GM12878 (cell line): Measurements from ENCODE around the gene CARD11.

Source experiments
- MLLT1 ChIP-seq: fragments of 450-650 bp; IDR thresholded peaks from 2 replicates; pipeline ENCODE4 v1.6.1; 2016; ENCODE audit warnings: mild to moderate bottlenecking
- MXI1 ChIP-seq: fragments of 150-350 bp; IDR thresholded peaks from 2 replicates; pipeline ENCODE4 v1.6.1; 2011; ENCODE audit warnings: low read depth, mild to moderate bottlenecking, inconsistent platforms, low read length, improper control_type of control experiment
- SMC3 ChIP-seq: IDR thresholded peaks from 2 replicates; pipeline ENCODE4 v1.6.1; 2011; ENCODE audit warnings: low read length, improper control_type of control experiment, borderline replicate concordance
- SUZ12 ChIP-seq: fragments of 200-600 bp; sonication (generic); IDR thresholded peaks from one replicate; pipeline ENCODE4 v1.6.1; 2018; ENCODE audit warnings: antibody characterized with exemption, mild to moderate bottlenecking; ENCODE audit not compliant: unreplicated experiment
- ZNF24 ChIP-seq: fragments of 450-650 bp; IDR thresholded peaks from 2 replicates; pipeline ENCODE4 v1.6.1; 2017; ENCODE audit warnings: antibody characterized with exemption, mild to moderate bottlenecking
- ZZZ3 ChIP-seq: IDR thresholded peaks from 2 replicates; pipeline ENCODE4 v1.6.1; 2011; ENCODE audit warnings: low read depth; ENCODE audit not compliant: control insufficient read depth, insufficient read length
- TF ChIP-seq, protein P1 (sequence below): IDR thresholded peaks from 2 replicates; pipeline ENCODE4 v1.6.1; 2011; ENCODE audit warnings: low read depth, low read length, improper control_type of control experiment, borderline replicate concordance

GRCh38 chr7:2873686-2874551 lies 169.7 kb downstream of the CARD11 start:
- TF ChIP-seq MXI1, result no peak
- TF ChIP-seq SMC3, result no peak
- no peak for TF ChIP-seq ZZZ3
- TF ChIP-seq SUZ12, result no peak
- TF ChIP-seq, protein P1, sequence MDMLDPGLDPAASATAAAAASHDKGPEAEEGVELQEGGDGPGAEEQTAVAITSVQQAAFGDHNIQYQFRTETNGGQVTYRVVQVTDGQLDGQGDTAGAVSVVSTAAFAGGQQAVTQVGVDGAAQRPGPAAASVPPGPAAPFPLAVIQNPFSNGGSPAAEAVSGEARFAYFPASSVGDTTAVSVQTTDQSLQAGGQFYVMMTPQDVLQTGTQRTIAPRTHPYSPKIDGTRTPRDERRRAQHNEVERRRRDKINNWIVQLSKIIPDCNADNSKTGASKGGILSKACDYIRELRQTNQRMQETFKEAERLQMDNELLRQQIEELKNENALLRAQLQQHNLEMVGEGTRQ, result no peak
- no peak for TF ChIP-seq ZNF24
- TF ChIP-seq MLLT1, result no peak
